Ishikawa (cell line): Measurements from ENCODE around the gene COL4A4.

Experiments
- EP300 ChIP-seq: IDR thresholded peaks from 2 replicates; pipeline ENCODE4 v1.6.1; 2012; ENCODE audit warnings: borderline replicate concordance
- RAD21 ChIP-seq: IDR thresholded peaks from 2 replicates; pipeline ENCODE4 v1.6.1; 2012; ENCODE audit warnings: low read depth
- TCF12 ChIP-seq: IDR thresholded peaks from 2 replicates; pipeline ENCODE4 v1.6.1; 2012; ENCODE audit warnings: low read depth
- TF ChIP-seq, protein P1 (sequence below): IDR thresholded peaks from 2 replicates; pipeline ENCODE4 v1.6.1; 2012; ENCODE audit warnings: low read depth, mild to moderate bottlenecking
- TF ChIP-seq, protein P2 (sequence below): IDR thresholded peaks from 2 replicates; pipeline ENCODE4 v1.6.1; 2012

DNA sequence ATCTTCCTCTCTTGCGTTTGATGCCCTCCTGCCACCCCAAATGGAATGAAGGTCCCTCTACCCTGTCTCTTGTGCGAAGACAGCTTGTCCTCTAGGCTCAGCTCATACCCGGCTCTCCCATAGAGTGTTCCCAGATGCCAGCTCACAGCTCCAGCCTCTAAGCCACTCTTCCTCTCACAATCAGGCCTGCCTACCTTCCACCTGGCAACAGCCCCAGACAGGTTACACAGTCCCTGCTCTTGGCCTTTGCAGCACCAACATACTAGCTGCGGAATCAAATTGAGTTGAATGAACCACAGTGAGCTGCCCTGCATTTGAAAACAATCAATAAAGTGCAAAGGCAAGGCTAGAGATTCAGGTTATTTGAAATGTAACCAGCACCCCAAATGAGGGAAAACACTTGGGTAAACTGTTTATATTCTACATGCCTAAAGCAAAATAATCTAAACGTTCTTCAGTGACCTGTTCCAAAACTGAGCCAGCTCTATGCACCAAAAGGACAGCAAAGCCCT lies 105.1 kb downstream of the COL4A4 start:
- TF ChIP-seq EP300 (no peak), RAD21 (no peak), TCF12 (no peak)
- TF ChIP-seq, protein P1, sequence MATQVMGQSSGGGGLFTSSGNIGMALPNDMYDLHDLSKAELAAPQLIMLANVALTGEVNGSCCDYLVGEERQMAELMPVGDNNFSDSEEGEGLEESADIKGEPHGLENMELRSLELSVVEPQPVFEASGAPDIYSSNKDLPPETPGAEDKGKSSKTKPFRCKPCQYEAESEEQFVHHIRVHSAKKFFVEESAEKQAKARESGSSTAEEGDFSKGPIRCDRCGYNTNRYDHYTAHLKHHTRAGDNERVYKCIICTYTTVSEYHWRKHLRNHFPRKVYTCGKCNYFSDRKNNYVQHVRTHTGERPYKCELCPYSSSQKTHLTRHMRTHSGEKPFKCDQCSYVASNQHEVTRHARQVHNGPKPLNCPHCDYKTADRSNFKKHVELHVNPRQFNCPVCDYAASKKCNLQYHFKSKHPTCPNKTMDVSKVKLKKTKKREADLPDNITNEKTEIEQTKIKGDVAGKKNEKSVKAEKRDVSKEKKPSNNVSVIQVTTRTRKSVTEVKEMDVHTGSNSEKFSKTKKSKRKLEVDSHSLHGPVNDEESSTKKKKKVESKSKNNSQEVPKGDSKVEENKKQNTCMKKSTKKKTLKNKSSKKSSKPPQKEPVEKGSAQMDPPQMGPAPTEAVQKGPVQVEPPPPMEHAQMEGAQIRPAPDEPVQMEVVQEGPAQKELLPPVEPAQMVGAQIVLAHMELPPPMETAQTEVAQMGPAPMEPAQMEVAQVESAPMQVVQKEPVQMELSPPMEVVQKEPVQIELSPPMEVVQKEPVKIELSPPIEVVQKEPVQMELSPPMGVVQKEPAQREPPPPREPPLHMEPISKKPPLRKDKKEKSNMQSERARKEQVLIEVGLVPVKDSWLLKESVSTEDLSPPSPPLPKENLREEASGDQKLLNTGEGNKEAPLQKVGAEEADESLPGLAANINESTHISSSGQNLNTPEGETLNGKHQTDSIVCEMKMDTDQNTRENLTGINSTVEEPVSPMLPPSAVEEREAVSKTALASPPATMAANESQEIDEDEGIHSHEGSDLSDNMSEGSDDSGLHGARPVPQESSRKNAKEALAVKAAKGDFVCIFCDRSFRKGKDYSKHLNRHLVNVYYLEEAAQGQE: no peak
- TF ChIP-seq, protein P2, sequence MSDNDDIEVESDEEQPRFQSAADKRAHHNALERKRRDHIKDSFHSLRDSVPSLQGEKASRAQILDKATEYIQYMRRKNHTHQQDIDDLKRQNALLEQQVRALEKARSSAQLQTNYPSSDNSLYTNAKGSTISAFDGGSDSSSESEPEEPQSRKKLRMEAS: no peak
